ENCODE measurements around the gene BCKDK. TPM values are rescaled to one million over a fixed set of nuclear protein-coding genes. Genes with fewer than 3 reads are reported as not detected.

BCKDK gene
- polyA plus RNA-seq, 1 of the 3 experiments (the other 2 are of a cell fraction): 73.2 TPM

DNA sequence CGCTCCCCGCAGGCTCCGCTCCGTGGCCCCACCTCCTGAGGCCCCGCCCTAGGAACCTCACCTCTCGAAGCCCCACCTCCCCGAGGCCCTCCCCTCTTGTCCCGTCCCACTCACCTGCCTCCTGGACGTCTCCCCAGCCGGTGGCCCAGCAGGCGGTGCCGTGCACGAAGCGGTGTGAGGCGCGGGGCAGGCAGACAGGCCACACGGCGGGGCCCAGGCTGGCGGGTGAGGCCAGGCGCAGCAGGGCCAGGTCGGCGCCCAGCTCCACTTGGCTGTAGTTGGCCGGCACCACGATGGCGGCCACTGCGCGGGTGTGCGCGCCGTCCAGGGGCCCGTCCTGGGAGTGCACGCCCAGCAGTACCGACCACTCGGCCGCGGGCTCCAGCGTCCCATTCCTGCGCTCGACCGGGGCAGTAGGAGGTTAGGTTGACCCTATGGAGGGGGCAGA is 40.1 kb downstream of the BCKDK start:
- Histone ChIP-seq H3F3A (replicated peaks; ENCODE audit: insufficient read depth) (peaks cover 10% of the 10 kb centered on the region), H3K36me3 (replicated peaks in 1 of 2; ENCODE audit: control insufficient read depth in 1 of 2, insufficient read depth in 2 of 2, low read length in 1 of 2) (no peaks in the 10 kb centered on the region), H2AFZ (ENCODE audit: low read depth) (no peak overlapping the region), H3K9me2 (no peaks in the 10 kb centered on the region), H3K9ac (no peak overlapping the region), H3K27ac (ENCODE audit: low read depth in 2 of 2, low read length in 1 of 2) (no peak overlapping the region), H4K20me1 (ENCODE audit: insufficient read depth) (no peaks in the 10 kb centered on the region), H3K4me1 (ENCODE audit: control insufficient read depth in 1 of 2, insufficient read depth in 2 of 2, low read depth in 1 of 2, low read length in 1 of 2) (no peaks in the 10 kb centered on the region), H3K4me3 (ENCODE audit: low read depth in 2 of 2, low read length in 1 of 2) (no peak overlapping the region), H3K4me2 (no peak overlapping the region), H3K27me3 (ENCODE audit: insufficient read depth) (no peaks in the 10 kb centered on the region), H3K9me3 (no peaks in the 10 kb centered on the region), H3K79me2 (ENCODE audit: insufficient read depth) (no peaks in the 10 kb centered on the region)
- 67% methylated on average over 18 of the region's 40 CpGs for WGBS (ENCODE audit: low lambda C conversion rate)
- CTCF ChIA-PET: no interaction called here
- POLR2A ChIA-PET: no interaction called here
- TF ChIP-seq TEAD4 (IDR thresholded peaks at IDR 0.05; ENCODE audit: borderline replicate concordance, insufficient read depth): no peak
- no peak for TF ChIP-seq FOSL2 (IDR thresholded peaks at IDR 0.05; ENCODE audit: borderline replicate concordance, low read depth)
- no peak for TF ChIP-seq ELF1 (IDR thresholded peaks at IDR 0.05)
- TF ChIP-seq CHD2 (IDR thresholded peaks at IDR 0.05; ENCODE audit: low read length, partially characterized antibody): no peak
- TF ChIP-seq, protein P1, sequence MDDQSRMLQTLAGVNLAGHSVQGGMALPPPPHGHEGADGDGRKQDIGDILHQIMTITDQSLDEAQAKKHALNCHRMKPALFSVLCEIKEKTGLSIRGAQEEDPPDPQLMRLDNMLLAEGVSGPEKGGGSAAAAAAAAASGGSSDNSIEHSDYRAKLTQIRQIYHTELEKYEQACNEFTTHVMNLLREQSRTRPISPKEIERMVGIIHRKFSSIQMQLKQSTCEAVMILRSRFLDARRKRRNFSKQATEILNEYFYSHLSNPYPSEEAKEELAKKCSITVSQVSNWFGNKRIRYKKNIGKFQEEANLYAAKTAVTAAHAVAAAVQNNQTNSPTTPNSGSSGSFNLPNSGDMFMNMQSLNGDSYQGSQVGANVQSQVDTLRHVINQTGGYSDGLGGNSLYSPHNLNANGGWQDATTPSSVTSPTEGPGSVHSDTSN (IDR thresholded peaks at IDR 0.05): no peak
- no peak for TF ChIP-seq SMC3 (IDR thresholded peaks at IDR 0.05; ENCODE audit: low read depth, low read length)
- no peak for TF ChIP-seq EZH2phosphoT487 (IDR thresholded peaks at IDR 0.05; ENCODE audit: borderline replicate concordance, low read depth)
- TF ChIP-seq IRF3 (IDR thresholded peaks at IDR 0.05; ENCODE audit: low read depth, low read length): no peak
- TF ChIP-seq GABPA (IDR thresholded peaks at IDR 0.05; ENCODE audit: low read depth): no peak
- no peak for TF ChIP-seq RXRA (IDR thresholded peaks at IDR 0.05; ENCODE audit: borderline replicate concordance, low read depth)
- TF ChIP-seq POLR2AphosphoS5 (IDR thresholded peaks at IDR 0.05; ENCODE audit: low read depth, low read length): no peak
- no peak for TF ChIP-seq RCOR1 (IDR thresholded peaks at IDR 0.05; ENCODE audit: low read length)
- no peak for TF ChIP-seq JUND (IDR thresholded peaks at IDR 0.05)
- TF ChIP-seq, protein P2, sequence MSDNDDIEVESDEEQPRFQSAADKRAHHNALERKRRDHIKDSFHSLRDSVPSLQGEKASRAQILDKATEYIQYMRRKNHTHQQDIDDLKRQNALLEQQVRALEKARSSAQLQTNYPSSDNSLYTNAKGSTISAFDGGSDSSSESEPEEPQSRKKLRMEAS (IDR thresholded peaks at IDR 0.05; ENCODE audit: low read depth): no peak
- TF ChIP-seq FOXJ3 (CRISPR knock-in tag; IDR thresholded peaks at IDR 0.05): no peak
- no peak for TF ChIP-seq MEF2A (IDR thresholded peaks at IDR 0.05; ENCODE audit: borderline replicate concordance, low read depth)
- no peak for TF ChIP-seq SIN3A (IDR thresholded peaks at IDR 0.05; ENCODE audit: borderline replicate concordance, low read depth, low read length)
- TF ChIP-seq, protein P3, sequence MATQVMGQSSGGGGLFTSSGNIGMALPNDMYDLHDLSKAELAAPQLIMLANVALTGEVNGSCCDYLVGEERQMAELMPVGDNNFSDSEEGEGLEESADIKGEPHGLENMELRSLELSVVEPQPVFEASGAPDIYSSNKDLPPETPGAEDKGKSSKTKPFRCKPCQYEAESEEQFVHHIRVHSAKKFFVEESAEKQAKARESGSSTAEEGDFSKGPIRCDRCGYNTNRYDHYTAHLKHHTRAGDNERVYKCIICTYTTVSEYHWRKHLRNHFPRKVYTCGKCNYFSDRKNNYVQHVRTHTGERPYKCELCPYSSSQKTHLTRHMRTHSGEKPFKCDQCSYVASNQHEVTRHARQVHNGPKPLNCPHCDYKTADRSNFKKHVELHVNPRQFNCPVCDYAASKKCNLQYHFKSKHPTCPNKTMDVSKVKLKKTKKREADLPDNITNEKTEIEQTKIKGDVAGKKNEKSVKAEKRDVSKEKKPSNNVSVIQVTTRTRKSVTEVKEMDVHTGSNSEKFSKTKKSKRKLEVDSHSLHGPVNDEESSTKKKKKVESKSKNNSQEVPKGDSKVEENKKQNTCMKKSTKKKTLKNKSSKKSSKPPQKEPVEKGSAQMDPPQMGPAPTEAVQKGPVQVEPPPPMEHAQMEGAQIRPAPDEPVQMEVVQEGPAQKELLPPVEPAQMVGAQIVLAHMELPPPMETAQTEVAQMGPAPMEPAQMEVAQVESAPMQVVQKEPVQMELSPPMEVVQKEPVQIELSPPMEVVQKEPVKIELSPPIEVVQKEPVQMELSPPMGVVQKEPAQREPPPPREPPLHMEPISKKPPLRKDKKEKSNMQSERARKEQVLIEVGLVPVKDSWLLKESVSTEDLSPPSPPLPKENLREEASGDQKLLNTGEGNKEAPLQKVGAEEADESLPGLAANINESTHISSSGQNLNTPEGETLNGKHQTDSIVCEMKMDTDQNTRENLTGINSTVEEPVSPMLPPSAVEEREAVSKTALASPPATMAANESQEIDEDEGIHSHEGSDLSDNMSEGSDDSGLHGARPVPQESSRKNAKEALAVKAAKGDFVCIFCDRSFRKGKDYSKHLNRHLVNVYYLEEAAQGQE (IDR thresholded peaks at IDR 0.05; ENCODE audit: low read depth, low read length): no peak
- TF ChIP-seq YY1 (IDR thresholded peaks at IDR 0.05; ENCODE audit: low read depth): no peak
- DNase-seq: peak; percentile 38
